ENCODE results near the gene PIGK. TPM values are rescaled to one million over a fixed set of nuclear protein-coding genes. Genes with fewer than 3 reads are reported as not detected.

Gene PIGK
- total RNA-seq, 1 donor from 2014 or later, result 20.5 TPM

GRCh38 chr1:77103486-77103885 lies 115.7 kb downstream of the PIGK start:
- DNase-seq (ENCODE audit: extremely low read depth, low read depth, low spot score), result no peak

- DNase-seq (ENCODE audit: extremely low read depth, low read depth, low spot score), result no peak
These were observed 118.4 kb downstream of the PIGK start for GRCh38 chr1:77100875-77101274.

DNA sequence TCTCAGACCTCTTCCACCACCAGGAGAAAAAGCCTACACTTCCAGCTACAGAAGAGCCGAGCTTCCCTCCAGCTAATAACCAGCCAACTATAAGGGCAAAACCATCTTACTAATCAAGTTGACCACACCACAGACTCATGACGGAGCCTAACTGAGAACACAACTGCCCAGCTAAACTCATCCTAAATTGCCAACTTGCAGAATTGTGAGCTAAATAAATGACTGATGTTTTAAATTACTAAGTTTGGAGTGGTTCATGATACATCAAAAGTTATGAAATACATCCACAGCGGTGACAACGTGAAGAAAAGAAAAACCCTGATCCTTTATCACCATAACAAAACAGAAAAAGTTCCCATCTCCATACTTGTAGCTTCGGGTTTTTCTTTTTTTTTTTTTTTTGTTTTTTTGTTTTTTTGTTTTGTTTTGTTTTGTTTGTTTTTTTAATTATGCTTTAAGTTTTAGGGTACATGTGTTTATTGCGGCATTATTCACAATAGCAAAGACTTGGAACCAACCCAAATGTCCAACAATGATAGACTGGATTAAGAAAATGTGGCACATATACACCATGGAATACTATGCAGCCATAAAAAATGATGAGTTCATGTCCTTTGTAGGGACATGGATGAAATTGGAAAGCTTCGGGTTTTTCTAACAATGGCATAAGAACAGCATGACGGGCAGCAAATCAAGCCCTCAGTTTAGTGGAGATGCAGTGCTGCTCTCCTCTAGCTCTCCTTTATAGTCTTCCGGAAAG lies 122.6 kb downstream of the PIGK start:
- DNase-seq (ENCODE audit: extremely low read depth, low read depth, low spot score), result no peak

DNA sequence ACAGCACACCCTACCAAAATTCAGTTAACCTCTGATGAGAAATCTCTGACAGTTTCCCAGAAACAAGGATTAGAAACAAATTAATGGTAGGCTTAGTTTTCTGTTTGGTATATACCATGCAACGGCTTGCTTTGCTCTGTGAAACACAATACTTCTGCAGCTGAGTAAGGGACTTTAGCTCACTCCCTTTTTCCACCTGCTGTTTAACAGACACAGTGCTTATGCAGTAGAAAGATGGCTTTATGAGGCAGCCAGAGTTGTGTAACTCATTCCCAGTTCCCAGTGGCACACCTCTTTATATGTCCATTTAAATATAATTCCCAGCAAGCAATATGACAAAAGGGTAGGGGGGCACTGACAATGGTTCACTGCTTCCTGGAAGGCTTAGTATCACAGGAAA lies 124.0 kb downstream of the PIGK start:
- no peak for DNase-seq (ENCODE audit: extremely low read depth, low read depth, low spot score)

- no peak for DNase-seq (ENCODE audit: extremely low read depth, low read depth, low spot score)
These were observed 129.5 kb downstream of the PIGK start for GRCh38 chr1:77089756-77090155.

- no peak for DNase-seq (ENCODE audit: extremely low read depth, low read depth, low spot score)
These were observed 134.1 kb downstream of the PIGK start for GRCh38 chr1:77085109-77085508.

DNA sequence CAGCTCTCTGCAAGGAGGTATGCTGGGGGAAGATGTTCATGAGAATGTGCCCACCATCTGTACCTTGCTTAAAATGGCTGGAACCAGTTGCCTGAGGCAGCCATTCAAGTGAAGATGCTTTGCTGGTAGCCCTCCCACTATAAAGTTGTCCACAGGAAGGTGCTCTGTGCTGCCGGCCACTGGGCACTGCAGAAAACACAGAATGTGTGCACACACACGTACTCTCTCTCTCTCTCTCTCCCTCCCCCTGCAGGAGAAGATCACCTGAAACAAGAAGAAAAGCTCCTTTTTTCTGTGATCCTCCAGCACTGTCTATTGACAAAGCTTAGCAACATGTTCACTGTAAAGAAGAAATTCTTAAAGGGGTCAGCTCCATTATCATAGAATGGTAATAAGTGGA lies 134.8 kb downstream of the PIGK start:
- DNase-seq (ENCODE audit: extremely low read depth, low read depth, low spot score), result no peak

GRCh38 chr1:77081834-77082233 lies 137.4 kb downstream of the PIGK start:
- no peak for DNase-seq (ENCODE audit: extremely low read depth, low read depth, low spot score)

- no peak for DNase-seq (ENCODE audit: extremely low read depth, low read depth, low spot score)
These were observed 142.5 kb downstream of the PIGK start for GRCh38 chr1:77076759-77077158.

DNA sequence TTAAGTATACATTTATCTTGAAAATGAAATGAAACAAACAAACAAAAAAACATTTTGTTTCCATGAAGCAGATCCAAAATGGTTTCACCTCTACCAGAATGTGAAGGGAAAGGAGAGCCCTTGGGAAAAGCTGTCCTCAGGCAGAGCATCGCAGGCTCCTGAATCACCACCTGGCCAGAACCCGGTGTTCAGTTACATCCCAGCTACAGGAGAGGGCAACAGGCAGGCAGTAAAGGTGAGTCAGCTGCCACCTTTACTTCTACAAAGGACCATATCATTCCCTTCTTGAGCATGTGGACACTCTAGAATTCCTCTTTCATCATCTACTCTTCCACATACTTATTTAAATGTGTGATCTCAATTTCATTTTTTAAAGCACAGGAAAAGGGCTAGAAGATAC lies 151.2 kb downstream of the PIGK start:
- DNase-seq (ENCODE audit: extremely low read depth, low read depth, low spot score), result no peak

DNA sequence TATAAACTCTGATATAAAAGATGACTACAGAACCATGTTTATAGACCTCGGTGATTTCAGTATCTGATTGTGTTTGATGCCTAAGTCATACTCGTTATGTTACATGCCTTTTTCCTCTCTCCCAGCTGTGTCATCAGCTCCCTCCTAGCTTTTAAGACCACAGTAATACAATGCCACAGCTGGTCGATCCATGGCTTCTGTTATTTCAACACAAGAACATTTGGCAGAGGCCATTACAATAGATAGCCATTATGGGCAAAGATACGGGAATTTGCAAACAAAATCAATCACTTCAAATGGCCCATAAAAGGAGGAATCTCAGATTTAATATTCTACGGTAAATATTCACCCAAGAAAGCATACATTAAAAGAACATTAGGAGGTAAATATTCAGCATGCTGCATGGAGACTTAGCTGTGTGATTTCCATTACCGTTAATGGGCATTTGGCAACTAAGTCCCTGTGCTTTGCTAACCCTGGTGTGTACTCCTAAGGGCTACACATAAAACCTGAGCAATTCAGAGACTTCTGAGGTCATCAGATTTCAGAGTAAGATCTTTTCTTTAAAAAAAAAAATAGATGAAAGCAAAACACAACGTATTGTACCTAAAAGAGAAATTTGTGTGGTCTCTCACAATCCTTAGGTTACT lies 153.4 kb downstream of the PIGK start:
- no peak for DNase-seq (ENCODE audit: extremely low read depth, low read depth, low spot score)

DNA sequence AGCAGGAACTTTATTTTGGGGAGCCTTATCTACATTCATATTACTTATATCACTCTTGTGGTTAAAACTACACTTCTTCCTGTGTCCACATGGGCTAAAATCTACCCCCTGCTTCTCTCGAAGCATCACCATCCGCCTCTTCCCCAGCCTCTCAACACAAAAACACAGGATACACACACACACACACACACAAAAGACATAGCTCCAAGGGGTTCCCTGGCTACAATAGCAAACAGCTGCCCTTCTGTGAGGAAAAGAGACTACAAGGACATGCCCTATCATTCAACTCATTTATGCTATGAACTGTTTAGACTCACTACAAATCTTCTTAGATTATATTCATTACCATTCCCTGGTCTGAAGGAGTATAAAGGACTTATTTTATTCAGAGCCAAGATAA lies 155.0 kb downstream of the PIGK start:
- DNase-seq (ENCODE audit: extremely low read depth, low read depth, low spot score), result no peak

GRCh38 chr1:77063118-77063517 lies 156.1 kb downstream of the PIGK start:
- DNase-seq (ENCODE audit: extremely low read depth, low read depth, low spot score), result no peak

DNA sequence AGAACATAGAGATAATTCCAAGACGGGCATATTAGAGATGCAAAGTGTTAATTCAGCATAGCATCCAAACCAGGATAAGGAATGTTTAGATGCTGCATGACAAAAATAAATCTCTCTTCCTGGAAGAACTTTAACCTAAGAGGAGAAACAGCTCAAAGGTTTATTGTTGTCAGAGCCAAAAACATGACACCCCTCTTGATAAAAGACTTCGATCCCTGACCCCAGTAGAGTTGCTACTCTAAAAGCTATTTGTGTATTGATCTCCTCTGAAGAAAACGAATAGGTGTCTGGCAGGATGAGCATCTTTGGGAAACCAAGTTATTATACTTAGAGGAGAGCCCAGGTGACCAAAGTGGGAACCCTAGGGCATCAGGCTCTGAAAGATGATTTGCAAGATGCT lies 158.1 kb downstream of the PIGK start:
- no peak for DNase-seq (ENCODE audit: extremely low read depth, low read depth, low spot score)

- no peak for DNase-seq (ENCODE audit: extremely low read depth, low read depth, low spot score)
These were observed 159.2 kb downstream of the PIGK start for GRCh38 chr1:77060000-77060399.

- DNase-seq (ENCODE audit: extremely low read depth, low read depth, low spot score), result no peak
These were observed 161.1 kb downstream of the PIGK start for GRCh38 chr1:77057994-77058585.

GRCh38 chr1:77056525-77056924 lies 162.7 kb downstream of the PIGK start:
- no peak for DNase-seq (ENCODE audit: extremely low read depth, low read depth, low spot score)

DNA sequence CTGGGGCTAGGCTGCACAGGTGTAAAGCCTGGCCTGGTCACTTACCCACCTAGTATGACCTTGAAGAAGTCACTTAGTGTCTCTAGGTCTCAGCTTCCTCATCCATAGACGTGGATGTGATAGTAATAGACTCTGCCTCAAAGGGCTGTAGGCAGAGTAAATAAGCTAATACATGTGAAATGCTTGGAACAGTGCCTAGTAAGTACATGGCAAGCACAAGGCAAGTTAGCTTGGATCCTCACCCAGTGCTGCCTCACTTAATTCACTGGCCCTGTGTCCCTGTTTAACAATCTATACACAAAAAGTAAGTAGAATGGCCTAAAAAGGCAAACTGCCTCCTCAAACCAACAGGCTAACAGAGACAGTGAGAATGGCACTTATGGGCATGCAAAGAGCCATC lies 167.8 kb downstream of the PIGK start:
- DNase-seq (ENCODE audit: extremely low read depth, low read depth, low spot score), result no peak

DNA sequence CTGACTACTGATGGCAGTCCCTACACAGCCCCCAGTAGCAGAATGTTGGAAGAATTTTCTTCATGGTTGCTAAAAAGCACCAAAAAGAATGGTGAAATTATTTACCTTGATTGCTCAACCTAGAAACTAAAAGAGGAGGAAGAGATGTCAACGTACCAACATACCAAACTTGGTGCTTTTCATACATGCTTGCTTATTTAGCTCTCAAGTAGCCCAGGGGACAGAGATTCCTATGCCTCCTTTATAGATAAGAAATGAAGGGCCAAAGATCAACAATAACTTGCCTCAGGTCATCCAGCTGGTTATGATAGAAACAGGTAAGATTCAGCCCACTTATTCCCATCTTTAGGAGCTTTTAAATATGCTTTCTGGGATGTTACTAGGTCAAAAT lies 170.6 kb downstream of the PIGK start:
- no peak for DNase-seq (ENCODE audit: extremely low read depth, low read depth, low spot score)

GRCh38 chr1:77047978-77048614 lies 171.1 kb downstream of the PIGK start:
- DNase-seq (ENCODE audit: extremely low read depth, low read depth, low spot score), result no peak

- DNase-seq (ENCODE audit: extremely low read depth, low read depth, low spot score), result no peak
These were observed 171.7 kb downstream of the PIGK start for GRCh38 chr1:77047575-77047974.
